ENCODE results near the gene PPP3CB.

DNA sequence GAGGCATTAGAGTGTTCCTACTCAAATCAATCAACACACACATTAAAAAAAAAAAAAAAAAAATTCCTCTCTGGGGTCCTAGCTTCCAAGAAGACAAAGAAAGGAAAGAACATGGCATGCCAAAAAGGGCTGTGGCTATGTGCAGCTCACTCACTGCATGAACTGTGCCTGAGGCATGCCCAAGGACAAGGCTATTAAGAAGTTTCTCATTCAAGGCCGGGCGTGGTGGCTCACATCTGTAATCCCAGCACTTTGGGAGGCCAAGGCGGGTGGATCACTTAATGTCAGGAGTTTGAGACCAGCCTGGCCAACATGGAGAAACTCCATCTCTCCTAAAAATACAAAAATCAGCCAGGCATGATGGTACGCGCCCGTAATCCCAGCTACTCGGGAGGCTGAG is 41.9 kb upstream of the PPP3CB start:
- TF ChIP-seq, protein P1, sequence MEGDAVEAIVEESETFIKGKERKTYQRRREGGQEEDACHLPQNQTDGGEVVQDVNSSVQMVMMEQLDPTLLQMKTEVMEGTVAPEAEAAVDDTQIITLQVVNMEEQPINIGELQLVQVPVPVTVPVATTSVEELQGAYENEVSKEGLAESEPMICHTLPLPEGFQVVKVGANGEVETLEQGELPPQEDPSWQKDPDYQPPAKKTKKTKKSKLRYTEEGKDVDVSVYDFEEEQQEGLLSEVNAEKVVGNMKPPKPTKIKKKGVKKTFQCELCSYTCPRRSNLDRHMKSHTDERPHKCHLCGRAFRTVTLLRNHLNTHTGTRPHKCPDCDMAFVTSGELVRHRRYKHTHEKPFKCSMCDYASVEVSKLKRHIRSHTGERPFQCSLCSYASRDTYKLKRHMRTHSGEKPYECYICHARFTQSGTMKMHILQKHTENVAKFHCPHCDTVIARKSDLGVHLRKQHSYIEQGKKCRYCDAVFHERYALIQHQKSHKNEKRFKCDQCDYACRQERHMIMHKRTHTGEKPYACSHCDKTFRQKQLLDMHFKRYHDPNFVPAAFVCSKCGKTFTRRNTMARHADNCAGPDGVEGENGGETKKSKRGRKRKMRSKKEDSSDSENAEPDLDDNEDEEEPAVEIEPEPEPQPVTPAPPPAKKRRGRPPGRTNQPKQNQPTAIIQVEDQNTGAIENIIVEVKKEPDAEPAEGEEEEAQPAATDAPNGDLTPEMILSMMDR (conservative IDR thresholded peaks at IDR 0.05; ENCODE audit: low read depth, low read length), result no peak
- TF ChIP-seq EZH2 (IDR thresholded peaks at IDR 0.05; ENCODE audit: low read length, unreplicated experiment), result no peak
